OCI-LY3 (cell line): ENCODE results near the gene EBNA1BP2.

Experiments
- H2AFZ ChIP-seq: fragments of 200-600, 300-600 bp; shearing (Covaris generic); 2 replicates; pipeline ENCODE4 v1.6.0; 2014; ENCODE audit warnings: antibody characterized with exemption, low read depth, low read length
- H3K27ac ChIP-seq: fragments of 200-600, 300-600 bp; sonication (generic); 2 replicates; pipeline ENCODE4 v1.5.1; 2014; ENCODE audit warnings: mild to moderate bottlenecking, low read length, moderate library complexity, mixed read lengths
- H3K27me3 ChIP-seq: fragments of 200-600, 300-600 bp; sonication (generic); 2 replicates; pipeline ENCODE4 v1.6.1; 2014; ENCODE audit warnings: low read depth, low read length, mixed read lengths
- H3K36me3 ChIP-seq: fragments of 200-600, 300-600 bp; sonication (generic); replicated peaks from 2 replicates; pipeline ENCODE3; 2014; ENCODE audit warnings: low read depth, low read length, mixed read lengths
- H3K4me1 ChIP-seq: fragments of 300-600, 200-600 bp; sonication (generic); 2 replicates; pipeline ENCODE4 v1.6.1; 2014; ENCODE audit warnings: low read length, mixed read lengths
- H3K4me2 ChIP-seq: fragments of 200-600, 300-600 bp; sonication (generic); 2 replicates; pipeline ENCODE4 v1.6.1; 2014; ENCODE audit warnings: low read length, mixed read lengths
- H3K4me3 ChIP-seq: fragments of 300-600, 200-600 bp; sonication (generic); 2 replicates; pipeline ENCODE4 v1.5.1; 2014; ENCODE audit warnings: antibody characterized with exemption, mild to moderate bottlenecking, low read length, moderate library complexity
- H3K79me2 ChIP-seq: fragments of 300-600, 200-600 bp; shearing (Covaris generic); 2 replicates; pipeline ENCODE4 v1.6.1; 2014; ENCODE audit warnings: mild to moderate bottlenecking, low read length, mixed read lengths
- H3K9ac ChIP-seq: fragments of 300-600, 200-600 bp; shearing (Covaris generic); 2 replicates; pipeline ENCODE4 v1.6.0; 2014; ENCODE audit warnings: mild to moderate bottlenecking, low read length, moderate library complexity
- H3K9me3 ChIP-seq: fragments of 200-600, 300-600 bp; shearing (Covaris generic); 2 replicates; pipeline ENCODE4 v1.6.1; 2014; ENCODE audit warnings: low read length, mixed read lengths; ENCODE audit not compliant: insufficient read depth
- H4K20me1 ChIP-seq: fragments of 200-600, 300-600 bp; sonication (generic); 2 replicates; pipeline ENCODE4 v1.6.1; 2016; ENCODE audit warnings: low read length, mixed read lengths; ENCODE audit not compliant: insufficient read depth
- EZH2phosphoT487 ChIP-seq: fragments of 200-600 bp; shearing (Covaris generic); IDR thresholded peaks from 2 replicates; pipeline ENCODE4 v1.6.1; 2018; ENCODE audit warnings: antibody characterized with exemption, mixed run types, low read depth
- TF ChIP-seq, protein P1 (sequence below): fragments of 200-600, 300-600 bp; sonication (generic); IDR thresholded peaks from 2 replicates; pipeline ENCODE4 v1.5.1; 2014; ENCODE audit warnings: antibody characterized with exemption, low read length, low read depth

EBNA1BP2 gene

GRCh38 chr1:43197343-43198127 is 25.4 kb upstream of the EBNA1BP2 start:
- TF ChIP-seq, protein P1, sequence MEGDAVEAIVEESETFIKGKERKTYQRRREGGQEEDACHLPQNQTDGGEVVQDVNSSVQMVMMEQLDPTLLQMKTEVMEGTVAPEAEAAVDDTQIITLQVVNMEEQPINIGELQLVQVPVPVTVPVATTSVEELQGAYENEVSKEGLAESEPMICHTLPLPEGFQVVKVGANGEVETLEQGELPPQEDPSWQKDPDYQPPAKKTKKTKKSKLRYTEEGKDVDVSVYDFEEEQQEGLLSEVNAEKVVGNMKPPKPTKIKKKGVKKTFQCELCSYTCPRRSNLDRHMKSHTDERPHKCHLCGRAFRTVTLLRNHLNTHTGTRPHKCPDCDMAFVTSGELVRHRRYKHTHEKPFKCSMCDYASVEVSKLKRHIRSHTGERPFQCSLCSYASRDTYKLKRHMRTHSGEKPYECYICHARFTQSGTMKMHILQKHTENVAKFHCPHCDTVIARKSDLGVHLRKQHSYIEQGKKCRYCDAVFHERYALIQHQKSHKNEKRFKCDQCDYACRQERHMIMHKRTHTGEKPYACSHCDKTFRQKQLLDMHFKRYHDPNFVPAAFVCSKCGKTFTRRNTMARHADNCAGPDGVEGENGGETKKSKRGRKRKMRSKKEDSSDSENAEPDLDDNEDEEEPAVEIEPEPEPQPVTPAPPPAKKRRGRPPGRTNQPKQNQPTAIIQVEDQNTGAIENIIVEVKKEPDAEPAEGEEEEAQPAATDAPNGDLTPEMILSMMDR = no peak
- no peak for TF ChIP-seq EZH2phosphoT487
- no peak overlapping the region for H3K9ac ChIP-seq
- H3K27ac ChIP-seq = no peak overlapping the region
- H2AFZ ChIP-seq = no peak overlapping the region
- H3K4me3 ChIP-seq = no peak overlapping the region
- no peaks in the 10 kb centered on the region for H3K36me3 ChIP-seq
- H3K79me2 ChIP-seq = no peaks in the 10 kb centered on the region
- no peak overlapping the region for H3K4me2 ChIP-seq
- H4K20me1 ChIP-seq = no peaks in the 10 kb centered on the region
- H3K27me3 ChIP-seq = no peaks in the 10 kb centered on the region
- H3K9me3 ChIP-seq = 0 out of 2 replicates have a peak, but pooled peaks cover 10% of the 10 kb centered on the region
- peaks cover 18% of the 10 kb centered on the region for H3K4me1 ChIP-seq

- no peak overlapping the region for H3K9ac ChIP-seq
- no peaks in the 10 kb centered on the region for H3K27me3 ChIP-seq
- no peaks in the 10 kb centered on the region for H4K20me1 ChIP-seq
- H3K27ac ChIP-seq = no peak overlapping the region
- H3K36me3 ChIP-seq = no peaks in the 10 kb centered on the region
- H3K4me3 ChIP-seq = no peak overlapping the region
- no peaks in the 10 kb centered on the region for H3K79me2 ChIP-seq
- TF ChIP-seq, protein P1 = no peak
- no peak for TF ChIP-seq EZH2phosphoT487
- peaks cover 15% of the 10 kb centered on the region for H3K4me1 ChIP-seq
- no peak overlapping the region for H2AFZ ChIP-seq
- H3K4me2 ChIP-seq = no peak overlapping the region
- 0 out of 2 replicates have a peak, but pooled peaks cover 10% of the 10 kb centered on the region for H3K9me3 ChIP-seq
Observed at GRCh38 chr1:43194509-43194908, 22.4 kb upstream of the EBNA1BP2 start.

DNA sequence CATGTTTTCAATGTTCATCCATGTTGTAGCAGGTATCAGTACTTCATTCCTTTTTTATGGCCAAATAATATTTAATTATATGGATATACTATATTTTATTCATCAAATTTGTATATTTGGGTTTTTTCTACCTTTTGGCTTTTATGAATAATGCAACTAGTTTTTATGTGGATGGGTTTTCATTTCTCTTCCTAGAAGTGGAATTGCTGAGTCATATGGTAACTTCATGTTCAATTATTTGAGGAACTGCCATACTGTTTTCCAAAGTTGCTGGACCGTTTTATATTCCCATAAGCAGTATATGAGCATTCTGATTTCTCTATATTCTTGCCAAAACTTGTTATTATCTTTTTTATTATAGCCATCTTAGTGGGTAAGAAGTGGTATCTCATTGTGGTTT is 16.0 kb upstream of the EBNA1BP2 start:
- Histone ChIP-seq H3K9me3 (no peaks in the 10 kb centered on the region), H3K9ac (no peak overlapping the region), H3K4me1 (no peaks in the 10 kb centered on the region), H3K79me2 (no peaks in the 10 kb centered on the region), H3K4me3 (no peak overlapping the region), H3K4me2 (no peak overlapping the region), H3K27me3 (no peaks in the 10 kb centered on the region), H2AFZ (no peak overlapping the region), H4K20me1 (no peaks in the 10 kb centered on the region), H3K27ac (no peak overlapping the region), H3K36me3 (no peaks in the 10 kb centered on the region)
- no peak for TF ChIP-seq EZH2phosphoT487

DNA sequence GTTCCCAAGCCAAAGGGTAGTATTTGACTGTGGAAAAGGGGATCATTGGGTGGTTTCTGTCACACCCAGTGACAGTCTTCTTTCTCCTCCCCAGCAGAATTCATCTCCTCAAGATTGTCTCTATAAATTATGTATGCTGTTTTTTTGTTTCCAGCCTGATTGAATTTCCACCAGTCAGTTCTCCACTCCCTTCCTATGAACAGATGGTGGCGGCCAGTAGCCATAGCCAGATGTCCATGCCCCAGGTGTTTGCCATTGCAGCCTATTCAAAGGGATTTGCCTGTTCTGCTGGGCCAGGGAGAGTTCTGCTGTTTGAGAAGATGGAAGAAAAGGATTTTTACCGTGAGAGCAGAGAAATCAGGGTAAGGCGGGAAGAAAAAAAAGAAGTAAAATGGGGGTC is 12.9 kb upstream of the EBNA1BP2 start:
- no peaks in the 10 kb centered on the region for H3K36me3 ChIP-seq
- H3K27me3 ChIP-seq = no peaks in the 10 kb centered on the region
- no peaks in the 10 kb centered on the region for H4K20me1 ChIP-seq
- H3K9ac ChIP-seq = no peak overlapping the region
- no peaks in the 10 kb centered on the region for H3K79me2 ChIP-seq
- H3K27ac ChIP-seq = no peak overlapping the region
- H2AFZ ChIP-seq = no peak overlapping the region
- no peak overlapping the region for H3K4me2 ChIP-seq
- no peak overlapping the region for H3K4me3 ChIP-seq
- no peak for TF ChIP-seq EZH2phosphoT487
- TF ChIP-seq, protein P1 = no peak
- H3K4me1 ChIP-seq = no peaks in the 10 kb centered on the region
- no peaks in the 10 kb centered on the region for H3K9me3 ChIP-seq
